ENCODE data around the gene RHEB.

The RHEB gene

DNA sequence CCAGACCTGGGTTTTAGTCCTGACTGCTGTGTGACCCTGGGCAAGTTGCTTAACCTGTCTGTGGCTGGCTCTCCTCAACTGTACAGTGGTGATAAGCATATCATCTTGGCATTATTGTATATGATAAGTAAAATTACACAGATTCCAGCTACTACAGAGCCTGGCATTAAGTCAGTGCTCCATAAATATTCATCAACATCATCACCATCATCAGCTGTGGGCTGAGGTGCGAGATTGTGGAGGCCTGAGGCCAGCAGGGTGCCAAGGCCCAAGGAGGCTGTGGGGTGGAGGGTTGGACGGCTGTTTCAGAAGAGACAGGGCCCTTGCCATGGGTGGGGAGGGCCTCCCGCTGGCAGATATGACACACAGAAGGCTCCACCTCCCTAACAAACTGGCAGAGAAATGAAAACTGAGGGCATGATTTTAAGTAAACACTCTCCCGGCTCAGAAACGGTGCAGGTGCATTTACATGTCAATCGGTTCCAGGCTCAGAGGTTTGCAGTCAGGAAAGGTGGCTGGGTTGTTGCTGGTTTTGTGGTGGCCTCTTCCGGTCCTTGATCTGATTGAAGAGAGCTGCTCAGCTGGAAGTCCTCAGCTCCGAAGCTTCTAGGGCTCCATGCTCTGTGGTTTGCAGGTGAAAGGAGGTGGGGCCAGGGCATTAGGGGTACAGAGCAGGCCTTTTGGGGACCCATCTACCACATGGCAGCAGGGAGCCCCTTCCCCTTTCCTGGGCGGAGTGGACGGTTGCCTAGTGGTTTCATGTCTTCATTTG, 89.9 kb downstream of the RHEB start:
- DNase-seq: peak in 1 of 4 experiments; percentile 18

DNA sequence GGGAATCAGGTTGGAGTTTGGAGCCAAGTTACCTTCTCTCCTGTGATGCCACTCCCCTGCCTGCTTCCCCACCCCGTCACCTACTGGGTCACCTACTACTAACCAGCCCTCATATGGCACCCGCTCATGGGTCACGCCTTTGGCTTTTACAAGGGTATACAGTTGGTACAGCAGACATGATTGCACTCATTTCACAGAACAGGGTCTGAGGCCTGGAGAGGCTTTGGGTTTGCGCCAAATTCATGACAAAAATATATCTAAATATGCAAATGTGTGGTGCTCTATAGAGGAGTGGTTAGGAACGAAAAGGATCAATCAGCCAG, 90.5 kb downstream of the RHEB start:
- DNase-seq: no peak

DNA sequence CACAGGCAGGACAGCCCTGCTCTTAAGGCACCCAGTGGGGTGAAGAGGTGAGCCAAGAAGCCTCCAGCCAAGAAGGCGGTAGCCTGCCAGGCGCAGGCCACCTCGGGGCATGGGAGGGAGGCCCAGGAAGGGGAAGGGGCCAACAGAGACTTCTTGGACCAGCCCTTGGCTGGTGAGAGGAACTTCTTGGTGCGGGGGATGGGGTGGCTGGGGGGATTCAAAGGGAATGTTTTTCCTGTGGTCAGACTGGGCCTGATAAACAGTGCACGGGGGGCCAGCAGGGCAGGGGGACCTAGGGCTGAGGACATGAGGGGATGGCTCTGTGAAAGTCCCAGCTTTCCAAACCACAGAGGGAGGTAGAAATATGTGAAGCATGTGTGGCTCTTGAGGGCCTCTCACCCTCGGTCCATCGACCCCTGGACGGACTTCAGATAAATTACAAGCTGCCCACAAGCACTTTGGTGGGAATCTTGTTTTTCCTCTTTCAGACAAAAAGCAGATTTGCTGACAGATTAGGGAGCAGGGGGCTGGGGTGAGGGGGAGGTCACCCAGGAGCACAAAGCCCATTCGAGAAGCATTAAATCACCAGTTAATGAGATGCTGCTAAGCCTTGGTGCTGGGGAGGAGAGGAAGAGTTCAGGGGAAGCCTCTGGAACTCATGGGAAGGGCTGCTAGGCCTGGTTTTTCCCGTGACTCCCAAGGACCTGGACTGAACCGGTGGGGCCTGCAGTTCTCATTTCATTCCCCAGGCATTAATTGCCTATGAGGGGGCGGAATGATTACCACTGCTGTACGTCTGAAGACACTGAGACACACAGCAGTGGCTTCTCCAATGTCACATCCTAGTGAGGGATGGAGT, 91.1 kb downstream of the RHEB start:
- DNase-seq: no peak

DNA sequence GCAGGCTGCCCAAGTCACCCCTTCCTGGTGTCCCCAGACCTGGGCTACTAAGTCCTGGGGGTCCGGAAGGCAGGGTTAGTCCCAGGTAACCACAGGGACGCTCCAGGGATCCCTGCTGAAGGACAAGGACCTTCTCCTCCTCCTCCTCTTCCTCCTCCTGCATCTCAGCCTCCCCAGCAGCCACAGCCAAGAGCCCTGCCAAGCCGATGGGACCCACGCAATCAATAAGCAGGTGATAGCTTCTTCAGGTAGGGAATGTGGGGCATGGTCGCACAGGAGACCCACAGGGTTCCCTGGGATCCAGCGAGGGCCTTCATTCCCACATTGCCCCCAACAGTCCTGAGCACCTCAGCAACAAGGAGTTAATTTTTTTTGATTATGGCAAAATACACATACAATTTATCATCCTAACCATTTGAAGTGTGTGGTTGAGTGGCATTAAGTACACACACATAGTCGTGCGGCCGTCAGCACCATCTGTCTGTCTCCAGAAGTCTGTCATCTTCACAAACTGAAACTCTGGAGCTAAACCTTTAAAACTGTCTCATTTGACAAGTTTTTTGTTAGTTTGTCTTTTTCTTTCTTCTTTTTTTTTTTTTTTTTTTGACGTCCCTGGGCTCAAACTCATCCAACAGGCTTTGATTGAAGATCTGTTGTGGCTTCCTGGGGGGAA, 91.9 kb downstream of the RHEB start:
- no peak for DNase-seq

DNA sequence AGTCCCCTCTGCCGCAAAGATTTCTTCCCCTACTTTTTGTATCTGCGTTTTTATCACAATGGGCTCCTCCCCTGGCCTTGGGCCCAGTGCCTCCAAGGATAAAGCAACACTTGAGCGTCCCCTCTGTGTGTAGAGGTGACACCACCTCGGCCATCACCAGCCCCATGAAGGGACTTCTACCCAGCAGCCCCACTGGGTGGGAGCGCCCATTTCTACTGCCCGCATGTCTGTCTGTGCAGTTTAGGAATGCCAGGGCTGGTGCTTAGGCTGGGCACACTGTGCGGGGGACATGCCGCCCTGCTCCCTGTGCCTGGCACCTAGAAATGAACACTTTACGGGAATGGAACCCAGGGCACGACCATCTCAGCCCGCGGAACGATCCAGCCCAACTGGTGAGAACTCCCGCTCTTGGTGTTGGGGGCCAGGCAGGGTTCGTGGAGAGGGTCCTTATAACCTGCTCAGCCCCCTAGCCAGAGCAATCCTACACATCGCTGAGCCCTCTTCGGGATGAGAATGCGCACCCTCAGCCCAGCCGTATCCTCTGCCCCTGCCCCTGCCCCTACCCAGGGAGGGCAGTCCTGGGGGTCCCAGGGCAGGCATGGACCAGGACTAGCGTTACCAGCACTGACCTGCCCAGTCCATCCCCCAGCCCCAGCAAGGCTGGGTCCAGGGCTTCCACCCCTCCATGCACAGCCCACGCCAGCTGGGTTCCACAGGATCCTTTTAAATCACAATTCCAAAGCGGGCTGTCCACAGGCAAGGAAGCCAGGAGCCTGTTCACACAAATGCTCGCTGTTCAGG, 92.6 kb downstream of the RHEB start:
- no peak for DNase-seq

DNA sequence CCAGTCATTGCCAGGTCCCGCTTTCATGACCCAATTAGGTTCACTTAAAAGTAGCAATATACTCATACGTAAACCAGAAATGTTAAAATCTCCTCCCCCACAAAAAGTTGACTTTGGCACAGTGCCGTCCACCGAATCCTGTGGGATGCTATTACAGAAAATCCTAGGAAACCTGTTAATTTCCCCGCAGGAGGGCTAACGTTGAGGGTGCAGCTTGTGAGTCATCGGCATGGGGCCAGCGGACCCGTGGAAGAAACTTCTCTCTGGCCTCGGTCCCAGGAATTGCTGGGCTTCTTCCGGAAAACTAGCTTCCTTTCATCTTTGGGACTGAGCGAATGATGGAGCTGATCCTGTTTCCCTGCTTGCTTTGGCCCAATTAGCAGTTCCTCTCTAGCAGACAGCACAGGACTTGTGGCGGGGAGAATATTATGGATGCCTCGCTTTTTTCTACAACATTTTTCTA, 93.2 kb downstream of the RHEB start:
- DNase-seq: no peak

DNA sequence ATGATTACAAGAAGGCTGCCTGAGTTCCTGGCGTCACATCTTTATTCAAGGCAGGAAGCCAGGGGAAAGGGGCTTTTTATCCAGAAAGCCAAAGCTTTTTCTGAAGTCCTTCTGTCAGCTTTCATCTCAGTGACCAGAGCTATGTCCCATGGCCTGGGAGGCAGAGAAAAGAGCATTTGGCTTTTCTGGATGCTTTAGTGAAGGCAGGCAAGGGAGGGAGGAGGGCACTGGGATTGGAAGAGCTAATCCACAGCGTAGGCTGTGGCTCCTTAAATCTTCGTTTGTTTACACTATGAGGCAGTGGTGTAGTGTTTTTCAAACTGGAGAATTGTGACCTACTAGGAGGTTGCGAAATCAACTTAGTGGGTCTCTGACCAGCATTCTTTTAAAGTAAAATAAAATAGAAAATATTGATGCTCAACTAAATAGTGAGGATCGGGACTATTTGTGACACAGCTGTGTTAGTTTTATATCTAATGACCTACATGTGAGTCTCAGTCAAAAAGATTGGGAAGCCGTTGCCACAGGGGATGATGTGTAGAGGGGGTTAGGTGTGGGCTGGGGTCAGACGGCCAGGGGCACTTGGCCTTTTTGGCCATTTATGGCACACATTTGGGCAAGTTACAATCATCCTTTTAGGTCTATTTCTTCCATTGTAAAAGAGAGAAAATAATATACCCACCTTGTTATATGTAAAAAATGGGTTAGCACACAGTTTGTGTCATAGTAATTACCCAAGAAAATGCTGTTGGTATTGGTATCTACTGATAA, 93.8 kb downstream of the RHEB start:
- DNase-seq: no peak

DNA sequence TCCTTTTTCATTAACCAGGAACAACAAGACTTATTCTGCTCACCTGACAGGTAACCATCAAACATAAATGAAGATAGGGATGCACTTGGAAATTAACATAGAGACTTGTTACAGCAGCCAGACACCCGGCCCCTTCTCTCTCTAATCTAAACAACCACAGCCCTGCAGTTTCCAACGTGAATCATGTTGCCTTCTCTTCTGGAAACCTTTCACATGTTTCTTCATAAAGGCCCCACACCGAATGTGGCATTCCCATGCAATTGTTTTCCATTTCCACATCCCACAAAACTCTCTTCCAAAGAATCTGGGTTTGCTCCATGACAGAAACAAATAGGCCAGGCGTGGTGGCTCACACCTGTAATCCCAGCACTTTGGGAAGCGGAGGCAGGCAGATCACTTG, 94.9 kb downstream of the RHEB start:
- no peak for DNase-seq

DNA sequence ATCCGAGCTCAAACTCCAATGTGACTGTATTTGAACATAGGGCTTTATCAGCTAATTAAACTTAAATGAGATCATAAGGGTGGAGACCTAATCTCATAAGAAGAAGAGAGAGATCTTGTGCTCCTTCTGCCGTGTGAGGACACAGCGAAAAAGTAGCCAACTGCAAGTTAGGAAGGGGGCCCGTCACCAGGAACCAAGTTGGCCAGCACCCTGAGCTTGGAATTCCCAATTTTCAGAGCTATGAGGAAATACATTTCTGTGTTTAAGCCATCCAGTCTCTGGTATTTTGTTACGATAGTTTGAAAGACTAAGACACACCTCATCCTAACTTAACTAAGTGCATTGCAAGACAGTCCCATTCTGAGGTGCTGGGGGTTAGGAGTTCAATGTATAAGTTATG, 95.8 kb downstream of the RHEB start:
- DNase-seq: no peak

DNA sequence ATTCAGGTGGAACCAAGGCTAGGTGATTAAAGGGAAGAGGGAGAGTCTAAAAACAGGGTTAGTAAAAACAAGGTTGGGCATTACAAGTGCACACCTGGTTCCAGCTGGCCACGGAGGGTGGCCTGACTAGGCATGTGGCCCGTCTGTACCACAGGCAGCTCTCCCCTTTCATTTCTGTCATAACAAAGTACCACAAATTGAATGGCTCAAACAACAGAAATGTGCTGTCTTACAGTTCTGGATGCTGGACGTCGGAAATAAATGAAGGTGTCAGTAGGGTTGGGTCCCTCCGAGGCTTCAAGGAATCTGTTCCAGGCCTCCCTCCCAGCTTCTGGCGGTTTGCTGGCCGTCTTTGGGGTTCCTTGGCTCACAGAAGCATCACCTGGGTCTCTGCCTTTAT, 96.5 kb downstream of the RHEB start:
- DNase-seq: no peak

DNA sequence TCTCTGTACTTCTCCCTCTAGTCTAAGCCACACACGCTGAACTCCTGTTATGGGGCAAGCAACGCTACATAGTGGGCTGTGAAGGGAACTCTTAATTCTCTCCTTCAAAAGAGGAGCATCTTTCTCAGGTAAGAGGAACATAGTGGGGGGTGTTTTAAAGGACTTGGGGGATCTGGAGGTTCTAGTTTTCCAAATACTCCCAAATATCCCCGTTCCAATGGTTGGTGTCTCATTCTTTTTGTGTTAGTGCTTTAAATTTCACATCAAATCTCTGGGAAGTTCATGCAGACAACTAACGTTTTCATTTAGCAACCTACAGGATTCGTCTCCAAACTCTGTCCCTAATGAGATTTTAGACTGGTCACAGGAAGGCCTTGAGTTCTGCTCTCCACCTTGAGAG, 97.5 kb downstream of the RHEB start:
- DNase-seq: no peak

DNA sequence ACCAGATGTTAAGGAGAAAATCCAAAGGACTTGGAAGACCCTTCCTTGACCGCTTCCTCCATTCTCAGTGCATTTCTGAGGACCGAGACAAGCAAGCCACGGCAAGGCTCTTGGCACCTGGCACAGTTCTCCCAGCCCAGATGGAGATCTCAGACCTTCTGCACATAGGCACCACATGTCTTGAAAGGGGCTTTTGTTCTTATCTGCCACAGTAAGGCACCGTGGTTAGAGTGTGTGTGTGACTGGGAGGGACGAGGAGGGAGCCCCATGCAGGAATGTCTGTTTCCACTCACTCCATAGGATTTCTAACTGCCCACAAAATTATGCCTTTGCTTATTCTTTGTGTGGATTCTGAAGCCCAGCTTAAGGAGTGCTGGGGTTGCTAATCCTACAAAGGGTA, 99.6 kb downstream of the RHEB start:
- DNase-seq: no peak

DNA sequence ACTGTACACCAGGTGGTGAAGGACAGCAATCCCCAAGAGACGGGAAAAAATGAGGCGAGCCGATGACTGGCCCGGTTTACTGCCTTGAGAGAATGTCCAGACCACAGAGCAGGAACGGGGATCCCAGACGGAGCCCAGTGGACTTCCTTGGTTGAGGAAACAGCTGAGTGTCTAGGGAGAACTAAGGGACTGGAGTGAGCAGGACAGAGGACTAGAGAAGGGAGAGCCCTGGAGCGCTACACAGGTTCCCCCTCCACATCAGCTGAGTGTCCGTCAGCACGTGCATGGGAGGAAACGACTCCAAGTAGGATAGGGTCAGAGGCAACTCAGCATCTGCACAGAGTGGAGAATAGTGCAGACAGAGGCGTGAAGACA, 102.8 kb downstream of the RHEB start:
- DNase-seq: no peak

DNA sequence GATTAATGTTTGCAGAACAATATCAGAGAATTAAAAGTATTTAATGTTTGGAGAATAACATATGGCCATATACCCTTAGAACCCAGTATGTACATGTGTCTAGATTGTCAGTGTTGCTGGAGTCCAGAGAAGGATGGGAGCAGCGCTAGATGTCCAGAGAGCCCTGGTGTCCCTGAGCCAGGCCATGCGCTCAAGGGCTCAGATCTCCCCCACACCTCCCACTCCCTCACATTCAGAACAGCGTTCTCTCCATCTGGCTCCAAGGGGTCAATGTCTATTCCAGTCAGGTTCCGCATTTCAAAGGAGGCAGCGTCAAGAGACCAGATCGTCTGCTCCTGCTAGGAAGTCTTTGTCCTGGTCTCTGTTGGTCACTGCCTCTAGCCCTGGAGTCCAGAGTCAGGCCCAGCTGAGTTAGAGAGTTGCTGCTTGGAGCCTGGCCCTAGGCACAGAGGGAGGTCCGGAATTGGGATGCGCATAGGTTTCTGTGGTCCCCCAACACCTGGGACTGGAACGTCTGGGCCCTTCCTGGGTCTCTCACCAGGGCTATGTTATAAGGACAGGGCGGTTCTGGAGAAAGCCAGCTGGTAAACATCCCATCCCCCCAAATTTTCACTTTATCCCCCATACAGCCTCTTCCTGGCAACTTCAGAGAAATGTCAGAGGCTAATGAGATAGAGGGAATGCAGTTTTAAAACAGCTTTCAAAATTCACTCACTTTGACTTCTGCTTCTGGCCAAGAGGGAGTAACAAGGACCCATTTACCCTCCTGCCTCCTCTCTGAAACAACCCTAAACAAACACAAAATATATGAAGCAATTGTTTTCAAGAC, 103.4 kb downstream of the RHEB start:
- no peak for DNase-seq
